ENCODE results near the gene ADGRG2. TPM values are rescaled to one million over a fixed set of nuclear protein-coding genes. Genes with fewer than 3 reads are reported as not detected.

ADGRG2 gene
- total and polyA plus RNA-seq, 9 of the 15 experiments (the other 6 are each of a cell fraction or from before 2014, with no cell fraction given) = 0.03 TPM; not detected in 8

DNA sequence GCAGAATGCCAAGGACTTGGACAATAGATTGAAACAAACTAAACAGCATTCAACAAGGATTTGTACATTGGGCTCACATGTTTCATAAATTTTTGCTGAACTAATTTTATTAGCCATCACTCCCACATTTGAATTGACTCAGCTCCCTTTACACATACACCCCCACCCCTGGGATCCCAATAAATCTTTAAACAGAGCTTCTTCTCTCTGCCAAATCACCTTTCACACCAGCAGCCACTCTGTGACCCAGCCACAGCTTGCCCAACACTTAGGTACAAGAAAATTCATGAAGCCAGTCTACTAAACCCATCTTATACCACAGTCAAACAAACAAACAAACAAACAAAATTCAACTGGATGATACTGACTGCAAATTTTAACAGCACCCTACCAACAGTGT is 159.9 kb downstream of the ADGRG2 start (continued):
- TF ChIP-seq NFYB (IDR thresholded peaks at IDR 0.05; ENCODE audit: extremely low read depth, insufficient read length) (no peak), RBM17 (IDR thresholded peaks at IDR 0.05; ENCODE audit: borderline replicate concordance, low read depth, low read length) (no peak), PURB (CRISPR knock-in tag; IDR thresholded peaks at IDR 0.05; ENCODE audit: low read depth) (no peak), RBM25 (IDR thresholded peaks at IDR 0.05; ENCODE audit: low read depth, low read length, severe bottlenecking) (no peak), ZFX (CRISPR knock-in tag; IDR thresholded peaks at IDR 0.05) (no peak), FOXA1 (IDR thresholded peaks at IDR 0.05; ENCODE audit: borderline replicate concordance) (no peak)
- TF ChIP-seq, protein P1, sequence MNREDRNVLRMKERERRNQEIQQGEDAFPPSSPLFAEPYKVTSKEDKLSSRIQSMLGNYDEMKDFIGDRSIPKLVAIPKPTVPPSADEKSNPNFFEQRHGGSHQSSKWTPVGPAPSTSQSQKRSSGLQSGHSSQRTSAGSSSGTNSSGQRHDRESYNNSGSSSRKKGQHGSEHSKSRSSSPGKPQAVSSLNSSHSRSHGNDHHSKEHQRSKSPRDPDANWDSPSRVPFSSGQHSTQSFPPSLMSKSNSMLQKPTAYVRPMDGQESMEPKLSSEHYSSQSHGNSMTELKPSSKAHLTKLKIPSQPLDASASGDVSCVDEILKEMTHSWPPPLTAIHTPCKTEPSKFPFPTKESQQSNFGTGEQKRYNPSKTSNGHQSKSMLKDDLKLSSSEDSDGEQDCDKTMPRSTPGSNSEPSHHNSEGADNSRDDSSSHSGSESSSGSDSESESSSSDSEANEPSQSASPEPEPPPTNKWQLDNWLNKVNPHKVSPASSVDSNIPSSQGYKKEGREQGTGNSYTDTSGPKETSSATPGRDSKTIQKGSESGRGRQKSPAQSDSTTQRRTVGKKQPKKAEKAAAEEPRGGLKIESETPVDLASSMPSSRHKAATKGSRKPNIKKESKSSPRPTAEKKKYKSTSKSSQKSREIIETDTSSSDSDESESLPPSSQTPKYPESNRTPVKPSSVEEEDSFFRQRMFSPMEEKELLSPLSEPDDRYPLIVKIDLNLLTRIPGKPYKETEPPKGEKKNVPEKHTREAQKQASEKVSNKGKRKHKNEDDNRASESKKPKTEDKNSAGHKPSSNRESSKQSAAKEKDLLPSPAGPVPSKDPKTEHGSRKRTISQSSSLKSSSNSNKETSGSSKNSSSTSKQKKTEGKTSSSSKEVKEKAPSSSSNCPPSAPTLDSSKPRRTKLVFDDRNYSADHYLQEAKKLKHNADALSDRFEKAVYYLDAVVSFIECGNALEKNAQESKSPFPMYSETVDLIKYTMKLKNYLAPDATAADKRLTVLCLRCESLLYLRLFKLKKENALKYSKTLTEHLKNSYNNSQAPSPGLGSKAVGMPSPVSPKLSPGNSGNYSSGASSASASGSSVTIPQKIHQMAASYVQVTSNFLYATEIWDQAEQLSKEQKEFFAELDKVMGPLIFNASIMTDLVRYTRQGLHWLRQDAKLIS (CRISPR knock-in tag; IDR thresholded peaks at IDR 0.05) = no peak

DNA sequence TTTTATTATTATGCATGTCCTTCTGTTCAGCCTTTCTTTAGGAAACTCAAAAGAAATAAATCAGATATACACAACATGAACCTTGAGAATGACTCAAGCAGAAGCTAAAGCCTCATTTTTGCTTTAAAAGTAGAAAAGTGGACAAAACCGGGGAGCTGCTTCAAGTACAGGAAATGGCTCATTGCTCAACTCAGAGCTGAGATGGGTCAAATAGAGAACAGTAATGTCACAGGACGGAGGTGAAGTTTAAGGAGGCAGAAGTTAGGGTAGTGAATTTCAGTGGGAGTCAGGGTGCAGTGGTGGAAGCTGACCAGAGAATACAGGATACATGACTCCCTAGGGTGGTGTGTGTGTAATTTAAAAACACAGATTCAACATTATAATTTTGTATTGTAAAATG is 160.6 kb downstream of the ADGRG2 start:
- Histone ChIP-seq H3K36me3 (ENCODE audit: control insufficient read depth, insufficient read depth, low read length) (no peaks in the 10 kb centered on the region), H3K4me2 (ENCODE audit: insufficient read depth, low read length) (no peak overlapping the region), H2AFZ (ENCODE audit: low read depth, low read length) (no peak overlapping the region), H3K79me2 (ENCODE audit: control insufficient read depth, insufficient read depth, low read length) (no peaks in the 10 kb centered on the region; the same call in 2 of the 3 replicates), H4K20me1 (replicated peaks; ENCODE audit: control insufficient read depth, insufficient read depth, low read length) (no peaks in the 10 kb centered on the region), H3K27ac (ENCODE audit: extremely low read depth, low read depth, low read length) (no peak overlapping the region), H3K4me3 (no peak overlapping the region), H3K4me1 (replicated peaks in 1 of 2; ENCODE audit: control insufficient read depth in 2 of 2, insufficient read depth in 2 of 2, low read length in 2 of 2) (peaks cover 0 to 3% of the 10 kb centered on the region in 2 experiments; a peak in 2 of 5 replicates), H3K9ac (ENCODE audit: insufficient read depth in 1 of 2, low read depth in 2 of 2, low read length in 2 of 2) (no peak overlapping the region), H3K9me1 (ENCODE audit: control insufficient read depth, insufficient read depth, low read length) (no peaks in the 10 kb centered on the region), H3K27me3 (ENCODE audit: control insufficient read depth in 2 of 2, insufficient read depth in 2 of 2, low read length in 2 of 2) (no peaks in the 10 kb centered on the region), H3K9me3 (replicated peaks; ENCODE audit: control insufficient read depth, insufficient read depth, low read depth, low read length) (no peaks in the 10 kb centered on the region)
- BruUV-seq (replicated peaks) = no TSS peak
- TF ChIP-seq BCL6 (CRISPR knock-in tag; IDR thresholded peaks at IDR 0.05) = no peak
- no peak for TF ChIP-seq HOXB6 (CRISPR knock-in tag; IDR thresholded peaks at IDR 0.05; ENCODE audit: borderline replicate concordance)
- TF ChIP-seq CBFA2T2 (conservative IDR thresholded peaks at IDR 0.05) = no peak
- no peak for TF ChIP-seq ELF2 (CRISPR knock-in tag; IDR thresholded peaks at IDR 0.05)
- no peak for TF ChIP-seq CBX3 (IDR thresholded peaks at IDR 0.05; ENCODE audit: borderline replicate concordance in 1 of 2, low read length in 2 of 2)
- no peak for TF ChIP-seq STAT5B (CRISPR knock-in tag; IDR thresholded peaks at IDR 0.05)
- TF ChIP-seq ZFP1 (CRISPR knock-in tag; IDR thresholded peaks at IDR 0.05) = no peak
- TF ChIP-seq ZNF41 (CRISPR knock-in tag; conservative IDR thresholded peaks at IDR 0.05) = no peak
- CTCF ChIA-PET (ENCODE audit: low intra/inter-chr PET ratio) = no interaction called here
- POLR2A ChIA-PET = no interaction called here
- in situ Hi-C loops (cut with MboI) = no loop called here
- intact Hi-C loops (cut with micrococcal nuclease) = no loop called here
- ATAC-seq (no peak), DNase-seq (ENCODE audit: extremely low read depth in 1 of 4, low spot score in 3 of 4) (no peak), FAIRE-seq (no peak)
- 77% methylated on average over 2 of the region's 2 CpGs for WGBS (ENCODE audit: insufficient coverage, low coverage, missing lambda C conversion rate)

Data from K562 (cell line).